Fibroblast of skin of scalp (primary cell): ENCODE measurements around the gene PAK1.
A peak's percentile ranks its signal among the peaks of the same experiment; 100 is the strongest.

Experiments
- DNase-seq: peaks from one replicate; pipeline ENCODE4 v3.0.0-alpha.2; 2013

Gene PAK1

DNA sequence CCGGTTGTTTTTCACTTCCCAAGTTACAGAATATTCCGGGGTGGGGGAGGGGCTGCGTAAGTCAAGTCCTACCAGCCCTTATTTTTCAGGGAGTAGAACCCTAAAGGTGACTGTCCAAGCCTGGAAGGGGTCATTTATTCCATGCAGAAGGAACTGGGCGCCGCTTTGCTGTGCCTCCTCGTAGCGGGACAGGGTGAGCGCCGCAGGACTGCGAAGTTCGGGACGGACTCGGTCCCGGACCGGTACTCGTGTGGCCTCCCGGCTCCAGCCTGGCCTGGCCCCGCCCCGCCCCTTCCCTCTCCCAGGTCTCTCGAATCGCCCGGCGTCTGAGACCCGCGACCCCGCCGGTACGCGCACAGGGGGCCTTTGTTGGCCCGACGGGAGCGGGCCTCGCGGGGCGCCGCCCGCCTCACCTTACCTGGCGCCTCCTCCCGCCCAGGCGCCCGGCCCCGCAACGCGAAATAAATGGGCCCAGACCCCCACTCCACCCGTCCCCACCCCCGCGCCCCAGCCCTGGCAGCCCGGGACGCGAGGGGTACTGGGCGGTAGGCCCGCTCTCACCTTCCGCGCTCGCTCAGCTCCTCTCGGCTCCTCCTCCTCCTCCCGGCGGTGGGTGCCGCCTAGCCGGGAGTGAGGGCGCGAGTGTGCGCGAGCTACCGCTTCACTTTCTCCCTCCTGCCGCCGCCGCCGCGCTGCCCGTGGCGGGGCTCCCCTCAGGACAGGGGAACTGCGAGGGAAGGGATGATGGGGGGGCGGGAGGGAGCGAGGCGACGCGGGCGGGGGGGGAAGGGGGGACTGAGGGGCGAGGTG is 698 bp downstream of the PAK1 start:
- peak; percentile 21 for DNase-seq

- DNase-seq: no peak
These were observed 2.2 kb downstream of the PAK1 start for GRCh38 chr11:77471558-77472193.

DNA sequence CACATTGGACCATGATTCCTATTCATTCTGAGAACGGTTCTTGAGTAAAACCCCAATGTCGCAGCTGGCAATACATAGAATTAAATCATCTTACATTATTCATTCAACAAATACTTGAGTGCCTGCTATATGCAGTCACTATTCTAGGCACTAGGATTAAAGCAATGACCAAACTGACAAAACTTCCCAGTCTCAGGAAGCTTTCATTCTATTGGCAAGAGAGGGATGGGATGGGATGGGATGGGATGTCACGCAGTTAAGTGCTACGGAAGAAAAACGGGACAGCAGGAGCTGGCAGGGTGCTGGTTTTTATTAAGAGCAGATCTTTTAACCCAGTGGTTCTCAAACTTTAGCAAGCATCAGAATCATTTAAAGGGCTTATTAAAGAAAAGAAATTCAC is 2.9 kb downstream of the PAK1 start:
- DNase-seq: no peak

DNA sequence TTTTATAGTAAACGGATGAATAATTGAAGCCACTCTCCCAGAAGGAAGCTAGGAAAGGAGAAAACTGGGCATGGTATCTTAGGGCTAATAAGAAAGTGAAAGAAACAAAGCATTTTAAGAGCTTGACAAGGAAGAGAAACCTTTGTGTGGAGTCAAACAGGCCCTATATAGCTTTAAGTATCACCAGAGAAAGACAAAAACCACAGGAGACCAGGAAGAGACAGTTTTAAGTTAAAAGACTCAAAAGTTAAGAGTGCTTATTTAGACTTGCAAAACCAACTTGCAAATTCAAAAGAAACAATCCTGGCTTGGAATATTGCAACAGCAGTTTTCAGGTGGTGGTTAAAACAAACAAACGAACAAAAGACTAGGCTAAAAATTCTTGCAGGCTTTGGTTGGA is 3.4 kb downstream of the PAK1 start:
- DNase-seq: no peak

DNA sequence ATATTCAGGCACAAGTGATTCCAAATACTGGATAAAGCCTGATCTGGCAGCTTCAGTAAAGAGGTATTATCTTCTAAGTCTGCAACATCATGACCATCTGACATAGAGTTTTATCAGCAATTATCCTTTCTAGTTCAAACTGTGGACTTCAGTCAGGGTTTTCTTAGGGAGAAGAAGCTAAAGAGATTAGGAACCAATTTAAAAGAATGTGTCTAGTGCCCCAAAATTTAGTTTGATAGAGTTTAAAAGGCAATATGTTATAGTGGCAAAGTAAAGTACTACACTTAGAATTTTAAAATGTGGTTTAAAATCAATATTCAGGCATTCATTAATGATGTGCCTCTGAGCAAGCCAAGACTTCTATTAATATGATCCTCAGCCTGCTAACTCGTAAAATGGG is 5.4 kb downstream of the PAK1 start:
- no peak for DNase-seq

DNA sequence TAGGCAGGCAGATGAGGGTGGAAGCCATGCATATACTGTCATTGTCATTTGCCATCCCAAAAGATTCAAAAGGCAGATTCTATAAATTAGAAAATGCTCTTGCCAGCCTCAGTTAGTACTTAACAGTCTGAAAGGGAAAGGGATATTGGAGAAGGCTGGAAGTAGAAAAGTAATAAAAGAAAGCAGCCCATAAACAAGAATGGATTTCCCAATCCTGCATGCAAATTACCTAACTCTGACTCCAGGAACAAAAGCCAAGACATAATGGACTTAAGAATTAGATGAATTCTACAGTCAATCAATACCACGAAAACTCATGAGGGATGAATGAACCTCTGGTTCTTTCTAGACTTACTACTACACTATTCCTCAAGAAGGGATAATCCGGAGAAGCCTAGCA is 5.9 kb downstream of the PAK1 start:
- DNase-seq: no peak

DNA sequence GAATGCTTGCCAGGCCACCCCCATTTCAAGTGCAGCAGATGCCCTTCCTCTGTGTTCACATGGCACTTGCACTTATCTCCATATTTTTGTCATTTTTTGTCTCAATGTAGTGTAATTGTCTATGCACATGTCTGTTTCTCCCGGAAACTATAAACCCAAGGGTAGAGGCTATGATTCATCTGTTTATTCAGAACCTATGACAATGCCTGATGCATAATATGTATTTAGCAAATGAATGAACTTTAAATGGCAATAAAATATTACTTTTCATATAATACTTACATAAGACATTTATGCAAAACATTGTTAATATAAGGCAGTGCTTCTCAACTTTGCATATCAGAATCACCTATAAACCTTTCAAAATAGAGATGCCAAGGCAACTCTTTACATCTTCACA is 6.7 kb downstream of the PAK1 start:
- DNase-seq: no peak

- DNase-seq: no peak
These were observed 16.6 kb downstream of the PAK1 start for GRCh38 chr11:77457340-77457739.

DNA sequence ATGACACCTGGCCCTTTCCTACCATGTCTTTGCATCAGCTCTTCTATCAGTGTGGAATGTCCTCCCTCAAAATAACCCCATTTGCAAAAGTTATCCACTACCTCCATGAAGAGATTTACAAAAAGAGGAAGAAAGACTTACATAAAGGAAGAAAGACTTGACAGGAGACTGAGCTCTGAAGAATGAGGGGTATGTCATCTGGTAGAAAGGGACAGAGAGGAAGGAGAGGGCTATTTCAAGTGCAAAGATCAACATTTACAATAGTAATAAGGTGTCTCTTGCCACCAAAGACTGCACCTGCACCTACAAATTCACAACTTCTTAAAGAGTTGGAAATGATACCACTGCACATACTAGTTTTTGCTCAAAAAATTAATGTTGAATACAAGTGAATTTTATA is 18.2 kb downstream of the PAK1 start:
- no peak for DNase-seq

GRCh38 chr11:77454867-77455655 is 18.8 kb downstream of the PAK1 start:
- DNase-seq: no peak

- no peak for DNase-seq
These were observed 23.7 kb downstream of the PAK1 start for GRCh38 chr11:77450227-77450626.

DNA sequence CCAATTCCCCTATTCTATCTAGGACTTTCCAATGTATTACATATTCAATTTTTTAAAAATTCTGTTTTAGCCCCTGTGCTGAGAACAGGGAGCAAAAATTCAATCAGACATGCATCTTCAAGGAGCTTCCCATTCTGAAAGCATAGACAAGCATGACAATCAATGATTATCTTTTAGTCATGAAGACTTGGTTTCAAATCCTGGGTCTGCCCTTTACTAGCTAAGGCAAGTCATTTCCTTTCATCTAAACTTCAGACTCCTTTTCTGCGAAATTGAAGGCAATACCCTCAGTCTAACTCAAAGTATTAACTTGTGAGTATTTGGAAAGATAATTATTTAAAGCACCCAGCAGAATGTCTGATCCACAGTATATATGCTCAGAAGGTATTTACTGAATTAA is 24.1 kb downstream of the PAK1 start:
- no peak for DNase-seq

- DNase-seq: no peak
These were observed 24.8 kb downstream of the PAK1 start for GRCh38 chr11:77449060-77449521.

- DNase-seq: no peak
These were observed 25.6 kb downstream of the PAK1 start for GRCh38 chr11:77448269-77448668.

DNA sequence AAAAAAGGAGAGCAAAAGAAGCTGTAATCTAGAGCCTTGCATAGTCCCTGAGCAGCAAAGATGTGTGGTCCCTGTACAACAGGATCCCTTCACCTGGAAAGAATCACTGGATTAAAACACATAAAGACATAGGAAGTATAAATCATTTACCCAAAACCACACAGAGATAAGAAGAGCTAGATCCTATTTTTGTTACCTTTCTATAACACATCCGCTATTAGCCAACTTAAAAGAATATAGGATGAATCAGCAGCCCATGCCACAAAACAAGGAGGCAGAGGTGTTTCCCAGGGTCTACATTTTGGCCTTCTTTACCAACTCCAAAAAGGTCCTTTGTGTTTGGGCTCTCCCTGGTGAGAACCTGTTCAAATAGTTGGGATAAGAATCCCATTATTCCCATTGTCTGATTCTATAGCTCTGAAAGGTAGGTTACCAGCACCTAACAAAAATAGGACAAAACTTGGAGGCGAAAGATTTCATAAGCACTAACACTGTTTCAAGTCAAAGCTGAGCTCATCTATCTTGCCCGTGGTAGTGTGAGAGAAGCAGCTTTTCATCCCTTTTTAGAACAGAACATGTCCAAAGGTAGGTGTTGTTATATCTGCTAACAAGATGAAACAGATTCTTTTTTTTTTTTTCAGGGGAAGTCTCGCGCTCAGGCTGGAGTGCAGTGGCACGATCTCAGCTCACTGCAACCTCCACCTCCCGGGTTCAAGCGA is 26.8 kb downstream of the PAK1 start:
- no peak for DNase-seq

DNA sequence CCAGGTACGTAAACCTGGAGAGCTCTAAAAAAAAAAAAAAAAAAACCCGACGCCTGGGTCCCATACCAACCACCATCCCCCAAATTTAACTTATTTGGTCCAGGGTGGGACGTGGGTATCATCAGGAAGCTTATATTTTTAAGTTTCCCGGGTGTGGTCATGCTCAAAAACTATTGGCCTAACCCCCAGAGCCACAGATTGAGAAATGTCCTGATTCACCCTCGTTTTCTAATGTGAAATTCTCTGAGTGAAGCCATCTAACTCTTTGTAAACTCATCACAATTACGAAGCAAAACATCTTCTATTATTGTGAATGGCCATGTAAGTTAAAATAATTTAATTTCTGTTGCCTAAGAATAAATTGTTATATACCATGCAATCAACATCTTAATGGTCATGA is 29.6 kb downstream of the PAK1 start:
- no peak for DNase-seq

- DNase-seq: no peak
These were observed 31.4 kb downstream of the PAK1 start for GRCh38 chr11:77442394-77443053.

- no peak for DNase-seq
These were observed 32.5 kb downstream of the PAK1 start for GRCh38 chr11:77441426-77441825.

GRCh38 chr11:77440678-77441077 is 33.2 kb downstream of the PAK1 start:
- no peak for DNase-seq

- DNase-seq: no peak
These were observed 35.4 kb downstream of the PAK1 start for GRCh38 chr11:77438487-77438886.

GRCh38 chr11:77436969-77437368 is 36.9 kb downstream of the PAK1 start:
- DNase-seq: no peak

DNA sequence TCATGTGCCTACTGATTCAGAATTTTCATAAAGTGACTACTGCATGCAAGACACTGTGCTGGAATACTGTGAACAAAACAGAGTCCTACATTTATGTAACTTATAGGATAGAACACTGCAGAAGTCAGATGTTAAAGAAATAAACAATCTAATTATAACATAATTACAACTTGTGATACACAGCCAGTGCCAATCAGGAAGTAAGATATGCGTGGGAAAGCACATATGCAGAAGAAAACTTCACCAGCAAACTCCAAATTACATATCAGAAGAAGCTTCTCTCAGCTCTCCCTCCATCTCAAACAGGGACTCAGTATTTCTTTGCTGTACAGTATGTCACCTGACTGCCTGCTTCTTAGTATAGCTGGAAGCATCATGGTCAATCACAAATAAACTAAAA is 37.4 kb downstream of the PAK1 start:
- DNase-seq: no peak
